Ascending aorta (tissue), 2 donors: ENCODE results near the gene CXCL12. TPM values are rescaled to one million over a fixed set of nuclear protein-coding genes. Genes with fewer than 3 reads are reported as not detected.

Source experiments
- DNase-seq, 2 donors: peaks; one replicate each; pipeline ENCODE4 v3.0.0-alpha.2; 2019; ENCODE audit warnings: low spot score in 2 of 2
- H3K27ac ChIP-seq, 2 donors: fragments of 200-600 bp; sonication (generic); one replicate each; pipeline ENCODE4 v1.5.1; 2016 to 2017; ENCODE audit warnings: mild to moderate bottlenecking in 1 of 2
- H3K27me3 ChIP-seq: fragments of 200-600 bp; sonication (generic); one replicate; pipeline ENCODE4 v1.5.1; 2017
- H3K36me3 ChIP-seq, 2 donors: fragments of 200-600 bp; sonication (generic); one replicate each; pipeline ENCODE4 v1.5.1; 2016
- H3K4me1 ChIP-seq, 2 donors: fragments of 200-600 bp; sonication (generic); one replicate each; pipeline ENCODE4 v1.5.1; 2016 to 2017; ENCODE audit warnings: mild to moderate bottlenecking in 1 of 2
- H3K4me3 ChIP-seq, 2 donors: fragments of 200-600 bp; sonication (generic); one replicate each; pipeline ENCODE4 v1.5.1; 2016 to 2017; ENCODE audit warnings: mild to moderate bottlenecking in 1 of 2
- H3K9me3 ChIP-seq, 2 donors: fragments of 200-600 bp; sonication (generic); one replicate each; pipeline ENCODE4 v1.5.1; 2016
- intact Hi-C: fragments of 100-400 bp; cut with DNase I; formaldehyde crosslinking; loops from one replicate; pipeline ENCODE4 v1.15.1; 2023
- total RNA-seq: library from RNA; depleted of rRNA; stranded (reverse); fragments of >200 nt; gene quantifications from one replicate; pipeline ENCODE4 v1.1.0, GENCODE V29; 2016
- TF ChIP-seq, protein P1 (sequence below), 3 experiments: fragments of 200-600 bp in 2 of 3; fragments of 450-650 bp in 1 of 3; sonication (generic) in 2 of 3; IDR thresholded peaks; one replicate each; pipeline ENCODE4 v1.5.1; 2016 to 2019; ENCODE audit warnings: antibody characterized with exemption in 3 of 3, mild to moderate bottlenecking in 1 of 3, moderate library complexity in 1 of 3

The CXCL12 gene
- total RNA-seq, 1 donor from 2014 or later = 288 TPM

DNA sequence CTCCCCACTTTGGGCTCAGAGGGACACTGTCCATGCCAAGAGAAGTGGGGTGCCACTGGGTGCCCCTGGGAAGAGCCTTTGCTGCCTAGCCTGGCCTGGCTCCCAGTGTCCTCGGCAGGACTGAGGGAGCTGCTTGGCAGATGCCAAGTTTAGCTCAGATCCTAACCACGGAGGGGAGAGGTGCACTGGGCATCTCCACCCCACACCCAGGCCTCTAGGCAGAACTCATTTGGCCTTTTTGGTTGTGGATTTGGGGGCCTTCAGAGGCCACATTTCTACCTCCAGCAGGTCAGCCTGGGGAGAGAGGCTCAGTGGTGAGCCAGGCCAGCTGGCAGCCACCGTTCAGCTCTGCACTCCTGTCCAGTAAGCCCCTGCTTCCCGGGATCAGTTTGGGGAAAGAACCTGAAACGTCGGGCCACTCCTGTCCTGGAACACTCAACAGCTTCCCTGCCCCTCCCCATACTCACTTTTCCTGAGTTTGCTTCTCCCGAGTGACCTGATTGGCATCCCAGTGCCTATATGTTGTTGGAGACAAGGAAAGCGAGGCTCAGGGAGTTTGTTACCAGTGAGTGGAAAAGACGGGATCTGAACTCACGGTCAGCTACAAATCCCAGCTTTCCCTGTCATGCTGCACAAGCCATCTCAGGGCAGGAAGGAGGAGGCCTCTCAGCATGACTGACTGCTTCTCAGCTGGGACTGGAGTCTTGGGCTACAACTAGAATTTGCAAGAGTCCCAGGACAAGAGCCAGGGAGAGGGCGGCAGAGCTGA lies 11.2 kb upstream of the CXCL12 start:
- intact Hi-C loops = no loop called here
- peak in 1 of 2 donors; percentile 56 for DNase-seq

DNA sequence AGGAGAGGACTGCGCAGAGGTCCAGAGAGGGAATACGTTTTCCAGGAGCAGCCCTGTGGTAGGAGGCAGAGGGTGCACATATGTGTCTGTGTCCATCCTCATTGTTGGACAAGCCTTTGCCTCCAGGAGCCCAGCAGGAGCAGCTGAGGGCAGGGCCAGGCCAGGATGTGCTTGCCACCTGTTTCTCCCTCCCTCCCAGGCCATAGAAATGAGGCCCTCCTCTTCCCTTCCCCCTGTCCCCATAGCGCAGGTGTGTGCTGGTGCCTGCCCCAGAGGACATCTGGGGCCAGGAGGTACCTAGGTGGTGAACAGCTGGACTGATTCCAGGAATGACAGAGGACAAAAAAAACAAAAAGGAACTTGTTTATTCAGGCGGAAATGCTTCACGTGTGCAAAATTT lies 10.5 kb upstream of the CXCL12 start:
- Histone ChIP-seq H3K4me3 (no peak overlapping the region), H3K36me3 (no peaks in the 10 kb centered on the region), H3K27me3 (no peaks in the 10 kb centered on the region), H3K9me3 (no peaks in the 10 kb centered on the region), H3K4me1 (no peaks in the 10 kb centered on the region), H3K27ac (no peak overlapping the region)
- DNase-seq = no peak
- intact Hi-C loops = no loop called here
- TF ChIP-seq, protein P1, sequence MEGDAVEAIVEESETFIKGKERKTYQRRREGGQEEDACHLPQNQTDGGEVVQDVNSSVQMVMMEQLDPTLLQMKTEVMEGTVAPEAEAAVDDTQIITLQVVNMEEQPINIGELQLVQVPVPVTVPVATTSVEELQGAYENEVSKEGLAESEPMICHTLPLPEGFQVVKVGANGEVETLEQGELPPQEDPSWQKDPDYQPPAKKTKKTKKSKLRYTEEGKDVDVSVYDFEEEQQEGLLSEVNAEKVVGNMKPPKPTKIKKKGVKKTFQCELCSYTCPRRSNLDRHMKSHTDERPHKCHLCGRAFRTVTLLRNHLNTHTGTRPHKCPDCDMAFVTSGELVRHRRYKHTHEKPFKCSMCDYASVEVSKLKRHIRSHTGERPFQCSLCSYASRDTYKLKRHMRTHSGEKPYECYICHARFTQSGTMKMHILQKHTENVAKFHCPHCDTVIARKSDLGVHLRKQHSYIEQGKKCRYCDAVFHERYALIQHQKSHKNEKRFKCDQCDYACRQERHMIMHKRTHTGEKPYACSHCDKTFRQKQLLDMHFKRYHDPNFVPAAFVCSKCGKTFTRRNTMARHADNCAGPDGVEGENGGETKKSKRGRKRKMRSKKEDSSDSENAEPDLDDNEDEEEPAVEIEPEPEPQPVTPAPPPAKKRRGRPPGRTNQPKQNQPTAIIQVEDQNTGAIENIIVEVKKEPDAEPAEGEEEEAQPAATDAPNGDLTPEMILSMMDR (IDR thresholded peaks at IDR 0.05) = no peak

More for the DNA sequence above, 11.2 kb upstream of the CXCL12 start:
- TF ChIP-seq, protein P1 (IDR thresholded peaks at IDR 0.05) = no peak
- H3K27me3 ChIP-seq = no peaks in the 10 kb centered on the region
- H3K4me3 ChIP-seq = no peak overlapping the region
- no peaks in the 10 kb centered on the region for H3K9me3 ChIP-seq
- no peak overlapping the region for H3K27ac ChIP-seq
- H3K36me3 ChIP-seq = no peaks in the 10 kb centered on the region
- H3K4me1 ChIP-seq = no peaks in the 10 kb centered on the region

DNA sequence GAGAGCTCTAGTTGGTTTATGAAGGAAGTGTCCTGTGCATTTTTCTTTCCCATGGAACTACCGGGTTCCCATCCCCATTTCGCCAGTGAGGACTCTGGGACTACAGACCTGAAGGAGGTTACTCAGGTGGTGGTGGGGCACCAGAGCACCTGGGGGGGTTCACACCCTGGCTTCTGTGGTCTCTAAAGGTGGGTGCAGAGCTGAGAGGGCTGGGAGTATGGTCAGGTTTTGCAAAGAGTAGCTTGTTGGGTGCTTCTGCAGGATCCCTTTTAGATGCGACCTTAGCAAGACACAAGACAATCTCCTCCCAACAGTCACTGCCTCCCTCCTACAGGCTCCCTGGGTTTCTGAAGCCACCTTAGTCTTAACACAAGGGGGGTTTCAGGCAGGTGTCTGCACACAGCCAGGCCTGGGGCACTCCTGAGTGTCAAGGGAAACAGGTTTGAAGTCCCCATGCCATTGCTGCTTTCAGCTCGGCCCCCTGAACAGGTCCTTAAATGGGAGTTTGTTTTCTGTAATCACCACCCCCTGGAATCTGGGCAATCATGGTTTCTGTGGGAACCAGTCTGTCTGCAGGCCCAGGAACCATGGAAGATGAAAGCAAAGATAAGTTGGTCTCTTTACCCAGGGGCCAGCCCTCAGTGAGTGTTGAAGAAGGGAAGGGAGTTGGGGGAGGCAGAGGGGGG lies 9.9 kb upstream of the CXCL12 start:
- intact Hi-C loops = no loop called here
- H3K4me3 ChIP-seq = no peak overlapping the region

DNA sequence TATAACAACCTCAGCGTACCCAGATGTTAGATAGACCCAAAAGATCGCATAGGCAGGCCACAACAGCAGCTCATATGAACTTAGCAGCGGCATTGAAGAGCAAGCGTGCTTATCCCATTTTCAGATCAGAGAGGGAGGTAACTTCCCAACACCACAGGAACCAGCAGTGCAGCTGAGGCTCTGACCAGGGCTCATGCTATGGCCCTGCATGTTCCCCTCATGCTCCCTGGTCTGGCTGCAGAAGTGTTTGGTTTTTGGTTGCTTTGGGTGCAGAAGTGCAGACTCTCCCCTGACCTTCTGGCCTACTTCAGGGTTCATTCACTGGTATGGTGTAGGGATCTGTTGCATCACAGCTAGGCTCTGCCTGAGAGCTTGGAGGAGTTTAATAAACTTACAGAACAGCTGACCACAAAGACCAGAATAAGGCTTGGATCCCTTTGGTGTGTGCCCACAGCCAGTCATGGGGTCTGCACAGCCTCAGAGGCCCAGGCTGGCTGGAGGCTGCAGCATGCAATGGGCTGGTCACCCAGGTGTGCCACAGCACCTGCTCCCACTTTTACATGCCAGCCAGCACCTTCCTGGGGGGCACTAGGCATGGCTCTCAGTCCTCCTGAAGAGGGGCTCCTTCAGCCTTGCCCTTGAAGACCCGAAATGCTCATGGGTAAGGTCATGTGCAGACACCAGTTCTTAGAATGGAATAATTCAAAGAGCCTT lies 9.1 kb upstream of the CXCL12 start:
- intact Hi-C loops = no loop called here
- DNase-seq = peak in 1 of 2 donors; percentile 44
- Histone ChIP-seq H3K36me3 (no peaks in the 10 kb centered on the region), H3K4me3 (no peak overlapping the region), H3K4me1 (peaks cover 0 to 4% of the 10 kb centered on the region in 2 donors), H3K27ac (no peak overlapping the region), H3K27me3 (no peaks in the 10 kb centered on the region), H3K9me3 (no peaks in the 10 kb centered on the region)
- TF ChIP-seq, protein P1 (IDR thresholded peaks at IDR 0.05) = no peak

More for the DNA sequence above, 9.9 kb upstream of the CXCL12 start:
- no peaks in the 10 kb centered on the region for H3K36me3 ChIP-seq
- H3K4me1 ChIP-seq = no peaks in the 10 kb centered on the region
- H3K27ac ChIP-seq = no peak overlapping the region
- H3K9me3 ChIP-seq = no peaks in the 10 kb centered on the region
- TF ChIP-seq, protein P1 (IDR thresholded peaks at IDR 0.05) = no peak
- no peaks in the 10 kb centered on the region for H3K27me3 ChIP-seq
- DNase-seq = peak in 1 of 2 donors; percentile 41

DNA sequence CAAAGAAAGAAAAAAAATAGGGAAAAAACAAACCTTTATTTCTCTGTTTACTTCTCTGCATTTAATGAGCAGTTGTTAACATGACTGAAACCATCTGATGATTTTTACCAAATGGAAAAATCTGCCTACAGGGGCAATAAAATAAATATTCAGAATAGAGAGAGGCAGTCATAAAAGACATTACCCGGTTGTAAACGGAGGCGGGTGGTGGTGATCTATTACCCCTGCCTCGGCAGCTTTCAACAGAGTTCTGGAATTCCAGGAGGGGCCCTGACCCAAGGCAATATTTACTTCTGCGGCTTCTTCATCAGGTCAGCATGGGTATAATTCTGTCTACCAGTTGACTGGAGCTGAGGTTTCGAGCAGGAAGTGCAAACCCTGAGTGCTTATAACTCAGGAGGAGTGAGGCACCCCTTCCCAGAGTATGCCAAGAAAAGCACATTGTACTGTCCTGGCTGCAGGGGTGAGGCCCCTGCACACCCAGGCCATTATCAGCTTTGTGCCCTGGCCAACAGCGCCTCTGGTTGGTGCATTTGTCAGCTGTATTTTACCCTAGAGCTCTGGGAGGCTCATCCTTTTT lies 8.2 kb upstream of the CXCL12 start:
- Histone ChIP-seq H3K4me1 (peaks cover 0 to 5% of the 10 kb centered on the region in 2 donors), H3K4me3 (no peak overlapping the region), H3K9me3 (no peaks in the 10 kb centered on the region), H3K36me3 (no peaks in the 10 kb centered on the region), H3K27me3 (no peaks in the 10 kb centered on the region), H3K27ac (no peak overlapping the region)
- intact Hi-C loops = no loop called here
- no peak for DNase-seq
- TF ChIP-seq, protein P1 (IDR thresholded peaks at IDR 0.05) = no peak
